ENCODE measurements around the gene TEPSIN. TPM values are rescaled to one million over a fixed set of nuclear protein-coding genes. Genes with fewer than 3 reads are reported as not detected.

TEPSIN gene
- total RNA-seq, 4 donors from 2014 or later: 37.9 to 82.2 (median 64.9) TPM

DNA sequence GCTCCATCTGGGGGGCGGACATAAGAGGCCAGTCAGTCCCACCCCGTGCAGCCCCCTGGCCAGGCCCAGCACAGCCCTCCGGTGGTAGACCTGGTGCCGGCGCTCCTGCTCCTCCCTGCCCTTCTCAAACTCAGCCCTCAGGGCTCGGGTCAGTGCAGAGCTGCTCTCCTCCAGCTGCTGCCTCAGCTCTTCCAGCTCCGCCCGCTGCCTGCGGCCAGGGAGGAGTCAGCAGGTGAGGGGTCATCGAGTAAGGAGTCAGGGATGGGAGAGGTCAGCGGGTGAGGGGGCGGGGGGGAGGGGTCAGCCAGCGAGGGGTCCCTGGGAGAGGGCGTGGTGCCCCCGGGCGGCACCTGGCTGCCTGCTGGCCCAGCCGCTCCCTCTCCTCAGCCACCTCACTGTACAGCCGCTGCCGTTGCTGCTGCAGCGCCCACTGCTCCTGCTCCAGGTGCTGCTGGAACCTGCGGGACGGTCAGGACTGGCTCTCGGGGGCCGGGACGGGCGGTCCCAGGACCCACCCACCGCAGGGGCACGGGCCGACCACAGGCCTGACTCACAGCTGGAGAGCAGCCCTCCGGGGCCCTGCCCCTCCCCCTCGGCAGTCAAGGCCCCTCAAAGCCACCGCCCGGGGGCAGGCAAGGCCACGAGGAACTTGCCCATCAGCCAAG lies 46.3 kb downstream of the TEPSIN start:
- H3K4me3 ChIP-seq (replicated peaks in 1 of 3): no peak overlapping the region
- H3K27ac ChIP-seq: no peak overlapping the region
- no peak for TF ChIP-seq POLR2A (IDR thresholded peaks at IDR 0.05)
- WGBS, 2 donors: 78 to 92% methylated on average over 9 to 15 of the region's 34 CpGs
- no peaks in the 10 kb centered on the region for H3K27me3 ChIP-seq
- no peak for DNase-seq
- H3K36me3 ChIP-seq: no peaks in the 10 kb centered on the region
- intact Hi-C loops (cut with DNase I): no loop called here
- no peaks in the 10 kb centered on the region for H3K4me1 ChIP-seq
- H3K9me3 ChIP-seq: no peaks in the 10 kb centered on the region

DNA sequence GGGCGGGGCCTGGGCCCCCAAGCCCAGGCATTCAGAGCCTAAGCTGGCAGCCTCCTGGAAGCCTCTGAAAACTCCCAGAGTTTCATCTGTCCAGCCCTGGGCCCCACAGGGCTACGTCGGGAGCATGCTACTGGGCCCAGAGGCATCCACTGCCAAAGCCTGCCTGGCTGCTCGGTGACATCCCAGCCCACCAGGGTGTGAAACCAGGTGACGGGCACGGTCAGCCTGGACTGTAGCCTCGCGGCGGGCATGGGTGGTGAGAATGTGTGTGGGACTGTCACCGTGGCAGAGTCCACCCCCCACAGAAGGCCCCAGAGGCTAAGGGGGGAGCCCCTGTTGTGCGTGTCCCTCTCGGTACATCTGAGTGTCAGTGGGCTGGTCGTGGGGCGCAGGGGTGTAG lies 47.2 kb downstream of the TEPSIN start:
- WGBS, 2 donors: 90 to 97% methylated on average over 7 of the region's 14 CpGs
- Histone ChIP-seq H3K36me3 (no peaks in the 10 kb centered on the region), H3K4me1 (no peaks in the 10 kb centered on the region), H3K4me3 (replicated peaks in 1 of 3) (no peak overlapping the region), H3K27me3 (no peaks in the 10 kb centered on the region), H3K27ac (no peak overlapping the region), H3K9me3 (no peaks in the 10 kb centered on the region)
- TF ChIP-seq POLR2A (IDR thresholded peaks at IDR 0.05): no peak
- TF ChIP-seq, protein P1, sequence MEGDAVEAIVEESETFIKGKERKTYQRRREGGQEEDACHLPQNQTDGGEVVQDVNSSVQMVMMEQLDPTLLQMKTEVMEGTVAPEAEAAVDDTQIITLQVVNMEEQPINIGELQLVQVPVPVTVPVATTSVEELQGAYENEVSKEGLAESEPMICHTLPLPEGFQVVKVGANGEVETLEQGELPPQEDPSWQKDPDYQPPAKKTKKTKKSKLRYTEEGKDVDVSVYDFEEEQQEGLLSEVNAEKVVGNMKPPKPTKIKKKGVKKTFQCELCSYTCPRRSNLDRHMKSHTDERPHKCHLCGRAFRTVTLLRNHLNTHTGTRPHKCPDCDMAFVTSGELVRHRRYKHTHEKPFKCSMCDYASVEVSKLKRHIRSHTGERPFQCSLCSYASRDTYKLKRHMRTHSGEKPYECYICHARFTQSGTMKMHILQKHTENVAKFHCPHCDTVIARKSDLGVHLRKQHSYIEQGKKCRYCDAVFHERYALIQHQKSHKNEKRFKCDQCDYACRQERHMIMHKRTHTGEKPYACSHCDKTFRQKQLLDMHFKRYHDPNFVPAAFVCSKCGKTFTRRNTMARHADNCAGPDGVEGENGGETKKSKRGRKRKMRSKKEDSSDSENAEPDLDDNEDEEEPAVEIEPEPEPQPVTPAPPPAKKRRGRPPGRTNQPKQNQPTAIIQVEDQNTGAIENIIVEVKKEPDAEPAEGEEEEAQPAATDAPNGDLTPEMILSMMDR (IDR thresholded peaks at IDR 0.05): no peak
- intact Hi-C loops (cut with DNase I): no loop called here
- no peak for DNase-seq

DNA sequence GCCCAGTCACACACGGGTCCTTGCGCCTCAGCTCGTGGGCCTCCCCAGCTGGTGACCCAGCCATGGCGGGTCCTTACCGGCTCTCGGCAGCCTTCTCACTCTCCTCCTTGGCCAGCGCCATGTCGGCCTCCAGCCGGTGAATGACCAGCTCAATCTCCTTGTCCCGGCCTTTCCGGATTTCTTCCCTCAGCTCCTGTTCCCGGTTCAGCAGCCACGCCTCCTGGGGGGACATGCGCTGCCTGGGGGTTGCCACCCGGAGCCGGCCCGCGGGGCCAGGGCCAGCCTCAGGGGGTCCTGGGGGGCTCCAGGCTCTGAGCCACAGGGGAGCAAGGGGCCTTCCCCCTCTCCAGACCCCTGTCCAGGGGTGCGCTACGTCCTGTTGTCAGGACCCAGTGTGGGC lies 47.7 kb downstream of the TEPSIN start:
- 81 to 86% methylated on average over 4 to 15 of the region's 20 CpGs for WGBS, 2 donors
- H3K4me3 ChIP-seq (replicated peaks in 1 of 3): no peak overlapping the region
- no peaks in the 10 kb centered on the region for H3K36me3 ChIP-seq
- intact Hi-C loops (cut with DNase I): no loop called here
- no peak for DNase-seq
- H3K27me3 ChIP-seq: no peaks in the 10 kb centered on the region
- no peaks in the 10 kb centered on the region for H3K9me3 ChIP-seq
- TF ChIP-seq POLR2A (IDR thresholded peaks at IDR 0.05): no peak
- TF ChIP-seq, protein P1 (IDR thresholded peaks at IDR 0.05): no peak
- no peak overlapping the region for H3K27ac ChIP-seq
- H3K4me1 ChIP-seq: no peaks in the 10 kb centered on the region

DNA sequence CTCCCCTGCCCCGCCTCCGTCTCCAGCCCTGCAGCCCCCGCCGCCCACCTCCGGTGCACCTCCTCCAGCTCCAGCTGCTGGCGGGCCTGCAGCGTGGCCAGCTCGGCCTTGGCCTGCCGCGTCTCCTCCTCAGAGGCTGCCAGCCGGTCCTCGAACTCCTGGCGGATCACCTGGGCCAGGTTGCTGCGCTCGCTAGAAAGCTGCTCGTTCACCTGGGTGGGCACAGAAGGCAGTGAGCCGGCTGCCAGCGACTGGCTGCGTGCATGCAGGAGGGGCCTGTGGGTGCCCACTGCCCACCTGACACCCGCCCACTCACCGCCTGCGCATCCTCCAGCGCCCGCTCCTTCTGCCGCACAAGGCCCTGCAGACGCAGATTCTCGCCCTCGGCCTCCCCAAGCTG lies 48.3 kb downstream of the TEPSIN start:
- H3K4me1 ChIP-seq: no peaks in the 10 kb centered on the region
- intact Hi-C loops (cut with DNase I): no loop called here
- H3K36me3 ChIP-seq: no peaks in the 10 kb centered on the region
- WGBS, 2 donors: 96 to 98% methylated on average over 14 to 23 of the region's 28 CpGs
- no peaks in the 10 kb centered on the region for H3K9me3 ChIP-seq
- no peak overlapping the region for H3K27ac ChIP-seq
- no peak for DNase-seq
- no peak overlapping the region for H3K4me3 ChIP-seq (replicated peaks in 1 of 3)
- H3K27me3 ChIP-seq: no peaks in the 10 kb centered on the region
- TF ChIP-seq POLR2A (IDR thresholded peaks at IDR 0.05): no peak
- TF ChIP-seq, protein P1 (IDR thresholded peaks at IDR 0.05): no peak

DNA sequence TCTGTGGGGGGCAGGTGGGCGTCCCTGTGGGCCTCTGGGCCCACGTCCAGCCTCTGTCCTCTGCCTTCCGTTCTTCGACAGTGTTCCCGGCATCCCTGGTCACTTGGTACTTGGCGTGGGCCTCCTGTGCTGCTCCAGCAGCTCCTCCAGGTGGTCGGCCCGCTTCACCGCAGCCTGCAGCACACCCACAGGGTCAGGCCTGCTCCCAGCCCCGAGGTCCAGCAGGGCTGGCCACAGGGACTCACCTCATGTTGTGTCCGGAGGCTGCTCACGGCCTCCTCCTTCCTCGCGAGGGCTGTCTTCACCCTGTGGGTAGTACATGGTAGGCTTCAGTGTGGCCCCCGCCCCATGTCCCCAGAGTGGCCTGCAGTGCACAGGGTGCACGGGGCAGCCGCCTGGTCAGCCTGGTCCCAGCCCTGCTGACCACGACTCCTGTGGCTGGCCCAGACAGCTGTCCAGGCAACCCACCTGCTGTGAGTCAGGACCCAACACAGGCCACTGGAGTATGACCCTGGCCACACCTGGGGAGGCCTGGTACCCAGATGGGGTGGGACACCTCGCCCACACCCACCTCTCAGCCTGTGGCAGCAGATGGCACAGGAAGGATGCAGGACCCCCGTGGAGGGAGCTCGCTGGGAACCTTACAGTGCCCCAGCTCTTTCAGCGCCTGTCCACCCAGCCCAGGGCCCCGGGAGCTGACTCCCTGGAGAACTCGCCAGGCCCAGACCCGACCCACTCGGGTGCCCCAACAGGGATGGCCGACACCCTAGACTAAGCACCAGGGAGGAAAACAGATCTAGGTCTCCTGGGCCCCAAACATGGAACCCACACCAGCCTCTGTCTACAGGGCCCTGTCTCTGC lies 49.0 kb downstream of the TEPSIN start:
- Histone ChIP-seq H3K27me3 (no peaks in the 10 kb centered on the region), H3K4me3 (replicated peaks in 1 of 3) (no peak overlapping the region), H3K27ac (no peak overlapping the region), H3K4me1 (no peaks in the 10 kb centered on the region), H3K9me3 (no peaks in the 10 kb centered on the region), H3K36me3 (no peaks in the 10 kb centered on the region)
- no peak for DNase-seq
- TF ChIP-seq, protein P1 (IDR thresholded peaks at IDR 0.05): no peak
- no peak for TF ChIP-seq POLR2A (IDR thresholded peaks at IDR 0.05)
- WGBS, 2 donors: 95 to 97% methylated on average over 8 to 10 of the region's 27 CpGs
- intact Hi-C loops (cut with DNase I): no loop called here
